Kidney (tissue), 14 donors: ENCODE data around the gene THPO. TPM values are rescaled to one million over a fixed set of nuclear protein-coding genes. Genes with fewer than 3 reads are reported as not detected.

Experiments used
- DNase-seq, 5 donors: peaks; one replicate each; pipeline ENCODE4 v3.0.0-alpha.2; 2013 to 2020
- FAIRE-seq: peaks from 2 replicates; lab custom pipeline; 2012; peaks lifted over from hg19 to GRCh38; lab: Jason Lieb, UNC
- H3K27ac ChIP-seq, 2 donors: one replicate each; pipeline ENCODE4 v1.7.0; 2013; ENCODE audit warnings: low read depth in 2 of 2, low read length in 2 of 2, inconsistent platforms in 1 of 2
- H3K27me3 ChIP-seq: one replicate; pipeline ENCODE4 v1.7.1; 2013; ENCODE audit warnings: low read length, inconsistent platforms; ENCODE audit not compliant: control insufficient read depth, insufficient read depth
- H3K36me3 ChIP-seq, 3 donors: one replicate each; pipeline versions ENCODE4 v1.7.0 to v1.7.1; 2013; ENCODE audit warnings: low read length in 3 of 3, control low read depth in 1 of 3, inconsistent platforms in 1 of 3; ENCODE audit not compliant: insufficient read depth in 3 of 3, control insufficient read depth in 2 of 3
- H3K4me1 ChIP-seq, 3 donors: one replicate each; pipeline versions ENCODE4 v1.7.0 to v1.7.1; 2013; ENCODE audit warnings: low read length in 3 of 3, inconsistent platforms in 1 of 3, low read depth in 1 of 3; ENCODE audit not compliant: control insufficient read depth in 2 of 3, insufficient read depth in 2 of 3
- H3K4me3 ChIP-seq, 3 donors: one replicate each; pipeline versions ENCODE4 v1.7.0 to v1.8.1; 2013; ENCODE audit warnings: low read length in 3 of 3, control low read depth in 1 of 3, inconsistent platforms in 1 of 3
- H3K9ac ChIP-seq, 3 donors: one replicate each; pipeline versions ENCODE4 v1.7.0 to v1.7.1; 2013; ENCODE audit warnings: low read length in 3 of 3, control low read depth in 1 of 3, inconsistent platforms in 1 of 3
- H3K9me3 ChIP-seq, 3 donors: one replicate each; pipeline versions ENCODE4 v1.7.0 to v1.7.1; 2013; ENCODE audit warnings: low read length in 3 of 3, control low read depth in 1 of 3, inconsistent platforms in 1 of 3; ENCODE audit not compliant: control insufficient read depth in 2 of 3, insufficient read depth in 1 of 3
- CTCF ChIP-seq: IDR thresholded peaks from 3 replicates; pipeline ENCODE4 v1.5.1; 2012; ENCODE audit warnings: mild to moderate bottlenecking, moderate library complexity, borderline replicate concordance; ENCODE audit not compliant: insufficient read depth; ENCODE audit errors: extremely low read depth
- intact Hi-C: fragments of 100-400 bp; cut with DNase I; formaldehyde crosslinking; loops from one replicate; pipeline ENCODE4 v1.11.1; 2022
- polyA plus RNA-seq: library from polyadenylated mRNA; stranded (reverse); fragments of 350-450 nt; fragmentation: Illumina TruSeq; extraction: RNeasy Lipid Tissue Mini Kit (QIAGEN cat#74804); gene quantifications from one replicate; pipeline ENCODE4 v1.2.3, GENCODE V29; 2014; ENCODE audit warnings: low read depth, low replicate concordance; ENCODE audit not compliant: insufficient read depth
- total RNA-seq: library from RNA; stranded (reverse); fragmentation: NEBNext Ultra II Directional; extraction: Animal tissue kit (Norgen Biotek cat#: 25700); gene quantifications from one replicate; pipeline ENCODE4 v1.2.1, GENCODE V29; 2021
- donor health status: control.
- donor health status: control.
- donor health status: control.
- donor health status: control.
- donor health status: control.
- donor health status: DM: yes; HTN: yes; CAD: no.
- donor health status: Normal renal cell carcinoma (clear cell type).

The THPO gene
- total and polyA plus RNA-seq, 2 donors from 2014 or later, result 0.85 to 5.7 TPM

DNA sequence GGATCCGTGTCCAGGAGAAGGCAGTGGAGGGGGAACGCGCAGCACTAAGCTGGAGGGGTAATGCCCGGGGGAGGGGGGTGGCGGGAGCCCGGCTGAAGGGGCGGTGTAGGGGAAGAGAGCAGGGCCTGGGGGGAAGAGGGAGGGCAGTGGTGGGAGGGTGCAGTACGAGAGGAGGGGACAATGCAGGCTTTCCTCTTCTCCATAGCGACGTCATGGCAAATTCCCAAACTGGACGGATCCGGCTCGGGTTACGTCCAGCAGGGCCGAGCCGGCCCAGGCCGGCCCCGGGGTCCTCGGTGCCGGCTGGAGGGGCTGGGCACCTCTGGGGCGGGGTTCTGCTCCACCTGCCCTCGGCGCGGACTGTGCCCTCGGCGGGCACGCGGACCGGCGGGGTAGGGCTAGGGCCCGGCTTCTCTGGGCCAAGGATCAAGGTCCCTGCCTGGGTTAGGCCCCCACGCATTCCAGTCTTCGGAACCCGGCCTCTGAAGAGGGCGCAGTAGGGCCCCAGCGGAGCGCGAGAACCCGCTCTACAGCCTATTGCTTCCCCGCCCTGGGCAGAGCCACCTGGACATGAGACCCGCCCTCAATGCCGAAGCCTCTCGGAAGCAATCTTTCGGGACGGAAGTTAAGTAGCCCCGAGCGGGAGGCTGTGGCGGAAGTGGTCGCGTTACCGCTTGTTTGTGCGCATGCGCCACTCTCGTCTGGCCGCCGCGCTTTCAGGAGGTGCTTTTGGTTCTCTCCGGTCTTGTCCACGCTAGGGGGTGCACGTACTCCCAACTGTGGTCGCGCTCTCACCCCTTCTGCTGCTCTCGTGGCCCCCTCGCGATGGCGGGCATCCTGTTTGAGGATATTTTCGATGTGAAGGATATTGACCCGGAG is 15.1 kb downstream of the THPO start:
- H3K9me3 ChIP-seq, result no peaks in the 10 kb centered on the region
- FAIRE-seq (no peak), DNase-seq (peak; percentile 98 to 99 (median 99))
- H3K4me3 ChIP-seq, result peak overlapping the region; percentile 80 to 91 (median 84)
- no peaks in the 10 kb centered on the region for H3K27me3 ChIP-seq
- peaks cover 7 to 22% (median 8%) of the 10 kb centered on the region in 3 donors for H3K36me3 ChIP-seq
- peak overlapping the region; percentile 83 to 94 (median 88) for H3K9ac ChIP-seq
- peak overlapping the region; percentile 98 to 99 for H3K27ac ChIP-seq
- H3K4me1 ChIP-seq, result peaks cover 3 to 17% (median 13%) of the 10 kb centered on the region in 3 donors
- TF ChIP-seq CTCF, result peak; percentile 44
- intact Hi-C loops, result no loop called here

DNA sequence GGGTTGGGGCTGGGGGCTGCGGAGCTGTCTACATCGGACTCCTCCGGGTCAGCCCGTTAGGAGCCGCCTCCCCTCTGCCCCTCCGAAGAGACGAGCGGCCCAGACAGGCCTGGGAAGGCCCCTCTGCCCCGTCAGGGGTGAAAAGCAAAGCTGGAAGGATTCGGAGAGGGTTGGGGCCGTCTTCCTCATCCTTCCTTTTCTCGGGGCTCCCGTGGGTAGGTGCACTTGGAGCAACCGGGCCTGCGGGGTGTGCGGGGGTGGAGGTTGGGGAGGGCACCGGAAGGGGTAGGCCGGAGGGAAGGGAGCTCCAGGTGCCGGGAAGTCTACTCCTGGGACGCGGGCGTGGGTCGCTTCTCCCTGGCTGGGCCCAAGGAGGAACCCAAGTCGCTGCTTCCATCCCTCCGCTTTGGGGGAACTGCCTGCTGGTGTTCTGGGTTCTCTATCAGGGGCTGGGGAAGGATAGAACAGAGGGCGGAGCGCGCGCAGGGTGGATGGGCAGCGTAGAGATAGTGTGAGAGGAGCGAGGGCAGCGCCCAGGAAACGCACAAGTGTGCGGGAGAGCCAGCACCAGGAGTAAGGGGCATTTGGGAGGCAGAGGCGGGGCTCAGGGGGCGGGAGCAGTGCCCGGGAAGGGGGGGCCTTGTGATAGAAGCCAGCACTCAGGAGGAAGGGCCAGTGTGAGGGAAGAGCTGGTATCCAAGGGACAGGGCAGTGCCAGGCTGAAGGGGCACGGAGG is 15.9 kb downstream of the THPO start:
- TF ChIP-seq CTCF, result no peak
- Histone ChIP-seq H3K9ac (peak overlapping the region; percentile 67 to 94 (median 88)), H3K9me3 (no peaks in the 10 kb centered on the region), H3K4me1 (peaks cover 3 to 17% (median 13%) of the 10 kb centered on the region in 3 donors), H3K36me3 (peaks cover 5 to 16% (median 7%) of the 10 kb centered on the region in 3 donors), H3K27me3 (no peaks in the 10 kb centered on the region), H3K4me3 (peak overlapping the region; percentile 80 to 91 (median 84)), H3K27ac (peak overlapping the region; percentile 98 to 99)
- DNase-seq (peak in 4 of 5 donors; percentile 57 to 87 (median 82)), FAIRE-seq (no peak)
- intact Hi-C loops, result no loop called here

DNA sequence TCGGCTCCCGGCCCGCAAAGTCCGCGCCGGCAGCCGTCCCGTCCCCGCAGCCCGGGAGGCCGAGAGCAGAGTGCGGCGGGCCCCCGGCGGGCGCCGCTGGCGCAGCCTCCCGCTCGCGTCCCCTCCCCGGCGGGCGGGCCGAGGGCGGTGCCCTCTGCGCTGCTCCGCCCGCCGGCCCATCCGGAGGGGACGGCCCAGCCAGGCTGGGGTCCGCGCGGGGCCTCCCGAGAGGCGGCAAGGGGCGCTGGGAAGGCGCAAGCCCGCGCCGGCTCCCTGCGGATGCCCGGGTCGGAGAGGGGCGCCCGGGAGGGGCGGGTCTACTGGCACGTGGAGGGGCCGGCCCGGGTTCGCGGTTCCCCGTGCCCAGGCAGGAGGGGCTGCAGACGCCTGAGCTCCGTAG is 16.5 kb downstream of the THPO start, which contains the start of the genes CLCN2 and POLR2H:
TSS of gene CLCN2 (minus strand) at position 74 of the 400 bp plus-strand sequence. CDS start 126 bp downstream, outside the sequence.
TSS of gene POLR2H (plus strand) at position 179 of the 400 bp plus-strand sequence. CDS start 1,783 bp downstream, outside the sequence.
- intact Hi-C loops, result no loop called here
- H3K27me3 ChIP-seq, result no peaks in the 10 kb centered on the region
- peaks cover 3 to 17% (median 13%) of the 10 kb centered on the region in 3 donors for H3K4me1 ChIP-seq
- H3K27ac ChIP-seq, result peak within 1 kb of the TSS; percentile 98 to 99
- no peaks in the 10 kb centered on the region for H3K9me3 ChIP-seq
- no peak for TF ChIP-seq CTCF
- DNase-seq, result peak; percentile 78 to 94 (median 89)
- peak within 1 kb of the TSS; percentile 67 to 94 (median 88) for H3K9ac ChIP-seq
- H3K4me3 ChIP-seq, result peak within 1 kb of the TSS; percentile 84 to 91 (median 90)
- FAIRE-seq, result no peak
- peaks cover 6 to 10% (median 7%) of the 10 kb centered on the region in 3 donors for H3K36me3 ChIP-seq
